ENCODE results near the gene TSPAN19.

Gene TSPAN19

GRCh38 chr12:85000729-85001128, 35.3 kb downstream of the TSPAN19 start:
- DNase-seq (ENCODE audit: low read depth) = no peak

DNA sequence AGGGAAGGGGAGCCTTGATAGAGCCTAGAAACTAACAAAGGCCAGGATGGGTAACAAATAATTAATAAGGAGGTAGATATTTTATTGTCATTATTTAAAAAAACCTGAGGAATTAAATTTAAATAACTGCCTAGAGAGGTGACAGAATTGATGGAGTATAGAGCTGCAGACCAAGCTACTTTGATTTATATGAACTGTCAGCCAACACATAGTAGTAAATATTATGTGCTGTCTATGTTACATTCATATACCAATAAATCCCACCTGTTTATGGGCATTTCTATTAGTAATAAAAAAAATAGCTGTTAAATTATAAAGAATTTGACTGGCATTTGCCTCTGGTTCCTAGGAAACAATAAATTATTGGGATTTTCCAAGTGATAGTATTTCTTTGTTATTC, 37.7 kb downstream of the TSPAN19 start:
- DNase-seq (ENCODE audit: low read depth) = no peak

GRCh38 chr12:84996759-84997158, 39.3 kb downstream of the TSPAN19 start:
- DNase-seq (ENCODE audit: low read depth) = no peak

DNA sequence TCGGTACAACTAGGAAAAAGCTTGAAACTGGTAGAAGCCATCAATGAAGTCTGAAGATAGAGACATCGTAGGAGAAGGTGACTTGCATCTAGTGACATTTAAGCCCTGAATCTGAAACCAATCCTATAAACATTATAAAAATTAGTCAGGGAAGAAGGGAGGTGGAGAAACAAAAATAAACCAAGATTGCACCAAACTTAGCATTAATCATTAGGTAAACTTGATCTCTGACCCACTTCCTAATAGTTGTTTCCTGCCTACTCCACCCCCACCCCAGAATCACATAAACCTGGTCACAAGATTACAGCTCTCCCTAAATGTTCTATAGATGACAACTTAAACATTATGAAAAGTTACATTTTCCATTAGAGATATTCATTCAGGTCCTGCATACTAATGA, 40.4 kb downstream of the TSPAN19 start:
- no peak for DNase-seq (ENCODE audit: low read depth)

GRCh38 chr12:84994426-84994825, 41.7 kb downstream of the TSPAN19 start:
- no peak for DNase-seq (ENCODE audit: low read depth)

DNA sequence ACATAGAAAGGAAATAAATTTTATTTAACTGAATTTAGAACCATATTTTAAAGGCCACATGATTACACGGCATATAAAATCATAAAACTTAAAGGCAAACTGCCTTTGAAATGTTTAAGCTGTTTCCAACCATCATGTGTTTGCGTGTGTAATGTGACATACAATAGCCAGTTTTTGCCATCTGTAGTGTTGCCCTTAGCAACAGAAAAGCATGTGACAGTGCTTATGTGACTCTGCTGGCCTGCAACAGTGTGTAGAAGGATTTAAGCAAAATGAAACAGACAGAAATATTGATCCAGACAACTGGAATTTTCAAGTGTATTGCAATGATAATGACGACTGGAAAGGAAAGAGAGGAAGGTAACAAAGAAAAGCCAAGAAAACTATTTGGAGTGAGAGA, 49.5 kb downstream of the TSPAN19 start:
- DNase-seq (ENCODE audit: low read depth) = no peak

DNA sequence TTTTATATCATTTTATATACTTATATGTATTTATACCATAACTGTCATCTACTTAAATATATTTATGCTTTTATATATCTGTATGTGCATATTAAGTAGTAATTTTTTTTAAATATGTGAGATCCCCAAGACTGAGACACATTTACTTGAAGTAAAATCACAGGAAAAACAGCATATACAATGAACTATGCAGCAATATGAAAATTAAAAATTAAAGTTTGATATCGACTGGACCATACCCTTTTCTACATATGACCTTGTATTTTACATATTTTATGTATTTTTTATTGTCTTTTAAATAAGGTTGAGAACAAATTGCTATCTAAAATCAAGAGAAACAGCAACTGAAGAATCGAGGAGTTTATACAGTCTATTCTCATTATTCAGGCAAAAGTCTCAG, 50.0 kb downstream of the TSPAN19 start:
- no peak for DNase-seq (ENCODE audit: low read depth)

GRCh38 chr12:84983289-84983688, 52.8 kb downstream of the TSPAN19 start:
- no peak for DNase-seq (ENCODE audit: low read depth)

GRCh38 chr12:84982888-84983287, 53.2 kb downstream of the TSPAN19 start:
- DNase-seq (ENCODE audit: low read depth) = no peak

DNA sequence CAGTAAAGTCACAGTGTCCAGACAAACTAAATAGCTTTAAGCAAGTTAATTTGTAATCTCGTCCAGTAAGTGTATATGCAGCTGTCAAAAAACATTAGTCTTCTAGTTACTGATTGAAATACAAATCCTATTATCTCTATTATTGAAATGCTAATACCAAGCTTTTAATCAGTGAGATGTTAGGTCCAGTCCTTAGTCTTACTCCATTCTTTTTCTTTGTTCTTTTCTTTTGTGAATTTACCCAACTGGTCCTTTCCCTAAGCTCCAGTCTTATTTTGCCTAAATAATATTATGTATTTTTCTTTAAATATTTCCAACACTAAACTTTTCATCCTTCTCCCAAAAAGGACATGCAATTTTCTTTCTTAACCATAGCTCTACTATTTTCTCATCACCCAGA, 57.2 kb downstream of the TSPAN19 start:
- DNase-seq (ENCODE audit: low read depth) = no peak

- no peak for DNase-seq (ENCODE audit: low read depth)
Measured at GRCh38 chr12:84976133-84976532, 59.9 kb downstream of the TSPAN19 start.

DNA sequence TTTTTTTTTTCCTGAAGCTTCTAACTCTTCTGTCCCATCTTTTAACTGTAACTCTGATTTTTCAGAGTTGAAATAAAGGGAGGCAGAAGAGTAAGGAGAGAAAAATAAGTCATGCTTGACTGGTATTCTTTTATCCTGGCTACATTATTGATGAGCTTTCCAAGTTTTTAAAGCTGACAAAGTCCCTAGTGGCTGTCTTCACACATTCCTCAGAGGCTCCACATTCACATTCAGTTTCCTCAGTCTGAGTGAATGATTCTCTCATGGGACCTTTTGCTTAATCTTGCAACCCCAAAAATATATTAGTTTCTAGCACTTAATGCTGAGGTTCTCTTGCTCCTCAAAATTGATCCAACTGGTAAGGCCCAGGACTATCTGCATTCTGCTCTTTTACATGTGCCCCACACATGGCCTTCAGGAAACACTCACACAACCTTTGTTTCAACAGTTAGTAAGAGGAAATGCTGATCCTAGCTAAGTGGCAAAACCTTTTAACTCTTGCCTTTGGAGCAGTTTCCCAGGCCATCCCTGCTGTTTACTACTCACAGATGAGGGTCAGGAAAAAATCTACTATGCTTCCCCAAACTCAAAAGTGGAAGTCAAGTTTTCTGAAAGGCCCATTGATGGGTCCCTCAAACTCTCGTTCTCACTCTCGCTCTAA, 61.8 kb downstream of the TSPAN19 start:
- no peak for DNase-seq (ENCODE audit: low read depth)

DNA sequence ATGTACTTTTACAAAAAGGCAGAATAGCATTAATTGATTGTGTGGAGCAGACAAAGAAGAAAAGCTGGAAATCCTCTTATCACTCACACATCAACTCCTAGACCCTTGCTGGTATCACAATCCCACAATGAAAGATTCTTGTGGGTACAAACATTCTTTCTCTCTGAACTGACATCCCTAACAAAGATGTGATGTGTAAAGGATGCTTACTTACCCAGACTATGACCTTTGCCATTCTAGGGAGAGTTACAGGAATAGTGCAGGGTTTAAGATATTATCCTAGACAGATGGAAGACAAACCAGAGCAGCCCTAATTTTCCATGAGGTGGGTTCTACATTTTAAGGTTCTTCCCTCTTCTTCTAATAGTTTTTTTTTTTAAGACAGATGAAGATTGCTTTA, 63.1 kb downstream of the TSPAN19 start:
- DNase-seq (ENCODE audit: low read depth) = no peak

DNA sequence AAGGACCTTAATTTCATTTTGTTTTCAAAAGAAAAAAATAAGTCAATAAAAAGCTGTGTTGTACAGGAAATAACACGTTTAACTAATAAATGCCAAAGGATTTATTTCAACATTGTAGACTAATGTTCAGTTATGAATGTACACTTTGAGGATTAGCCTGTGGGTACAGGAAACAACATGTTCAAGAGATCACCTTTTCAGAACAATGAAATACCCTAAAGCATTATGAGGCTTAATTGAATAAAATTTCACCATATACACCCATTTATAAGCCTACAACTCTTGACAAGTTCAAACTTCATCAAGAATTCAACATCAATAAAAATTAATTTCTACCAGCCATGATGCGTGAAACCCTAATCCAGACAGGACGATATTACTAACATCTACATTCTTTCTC, 66.9 kb downstream of the TSPAN19 start:
- DNase-seq (ENCODE audit: low read depth) = no peak
